Measurements from ENCODE around the gene PARP16. TPM values are rescaled to one million over a fixed set of nuclear protein-coding genes. Genes with fewer than 3 reads are reported as not detected.

The PARP16 gene
- polyA plus RNA-seq, 1 donor = 14.0 TPM

DNA sequence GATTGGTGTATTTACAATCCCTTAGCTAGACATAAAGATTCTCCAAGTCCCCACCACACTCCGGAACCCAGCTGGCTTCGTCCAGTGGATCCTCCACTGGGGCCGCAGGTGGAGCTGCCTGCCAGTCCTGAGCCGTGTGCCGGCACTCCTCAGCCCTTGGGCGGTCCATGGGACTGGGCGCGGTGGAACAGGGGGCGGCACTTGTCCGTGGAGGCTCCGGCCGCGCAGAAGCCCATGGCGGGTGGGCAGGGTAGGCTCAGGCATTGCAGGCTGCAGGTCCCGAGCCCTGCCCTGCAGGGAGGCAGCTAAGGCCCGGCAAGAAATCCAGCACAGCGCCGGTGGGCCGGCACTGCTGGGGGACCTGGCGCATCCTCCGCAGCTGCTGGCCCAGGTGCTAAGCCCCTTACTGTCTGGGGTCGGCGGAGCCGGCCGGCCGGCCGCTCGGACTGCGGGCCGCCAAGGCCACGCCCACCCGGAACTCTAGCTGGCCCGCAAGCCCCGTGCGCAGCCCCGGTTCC, 14.3 kb upstream of the PARP16 start:
- no peaks in the 10 kb centered on the region for H3K9me3 ChIP-seq (ENCODE audit: control insufficient read depth, low read depth, low read length)
- no CpG with 5 or more reads among the region's 36 CpGs for WGBS (ENCODE audit: insufficient coverage, low lambda C conversion rate)
- no peak overlapping the region for H3K4me3 ChIP-seq (ENCODE audit: low read length)
- H3K4me1 ChIP-seq (ENCODE audit: control insufficient read depth, insufficient read depth, low read length) = peaks cover 11% of the 10 kb centered on the region
- no peak for DNase-seq
- H3K27ac ChIP-seq (ENCODE audit: low read length) = no peak overlapping the region
- H3K27me3 ChIP-seq (ENCODE audit: control insufficient read depth, insufficient read depth, low read length) = no peaks in the 10 kb centered on the region
- H3K36me3 ChIP-seq (ENCODE audit: control insufficient read depth, insufficient read depth, low read length) = no peaks in the 10 kb centered on the region

DNA sequence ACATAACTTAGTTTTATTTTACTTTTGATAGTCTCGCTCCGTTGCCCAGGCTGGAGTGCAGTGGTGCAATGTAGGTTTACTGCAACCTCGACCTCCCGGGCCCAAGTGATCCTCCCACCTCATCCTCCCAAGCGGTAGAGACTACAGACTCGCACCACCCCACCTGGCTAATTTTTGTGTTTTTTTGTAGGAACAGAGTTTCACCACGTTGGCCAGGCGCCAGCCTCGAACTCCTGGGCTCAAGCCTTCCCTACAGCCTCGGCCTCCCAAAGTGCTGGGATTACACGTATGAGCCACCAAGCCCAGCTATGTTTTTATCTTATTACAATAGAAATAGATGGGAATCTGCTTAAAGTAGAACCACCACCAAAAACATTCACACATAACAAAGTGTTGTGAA, 12.0 kb upstream of the PARP16 start:
- 100% methylated on average over 1 of the region's 11 CpGs for WGBS (ENCODE audit: insufficient coverage, low lambda C conversion rate)
- Histone ChIP-seq H3K27ac (ENCODE audit: low read length) (no peak overlapping the region), H3K36me3 (ENCODE audit: control insufficient read depth, insufficient read depth, low read length) (no peaks in the 10 kb centered on the region), H3K9me3 (ENCODE audit: control insufficient read depth, low read depth, low read length) (no peaks in the 10 kb centered on the region), H3K27me3 (ENCODE audit: control insufficient read depth, insufficient read depth, low read length) (no peaks in the 10 kb centered on the region), H3K4me1 (ENCODE audit: control insufficient read depth, insufficient read depth, low read length) (peaks cover 4% of the 10 kb centered on the region), H3K4me3 (ENCODE audit: low read length) (no peak overlapping the region)
- DNase-seq = no peak

DNA sequence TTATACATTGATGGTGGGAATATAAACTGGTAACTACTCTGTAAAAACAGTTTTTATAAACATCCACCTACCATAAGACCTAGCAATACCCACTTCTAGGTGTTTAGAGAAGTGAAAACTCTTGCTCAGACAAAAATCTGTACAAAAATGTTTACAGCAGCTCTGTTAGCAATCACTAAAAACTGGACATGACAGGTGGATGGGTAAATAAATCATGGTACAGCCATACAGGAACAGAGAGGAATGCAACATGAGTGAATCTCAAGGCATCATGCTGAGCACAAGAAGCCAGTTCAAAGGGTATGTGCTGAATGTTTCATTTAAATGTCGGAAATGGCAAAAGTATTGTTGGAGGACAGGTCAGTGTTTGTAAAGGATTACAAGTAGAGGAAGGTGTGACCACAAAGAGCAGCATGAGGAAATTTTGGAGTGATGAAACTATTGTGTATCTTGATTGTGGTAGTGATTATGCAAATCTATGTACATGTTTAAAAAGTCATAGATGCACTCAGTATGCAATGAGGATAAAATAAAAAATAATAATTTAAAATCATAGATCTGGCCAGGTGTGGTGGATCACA, 6.3 kb upstream of the PARP16 start:
- DNase-seq = no peak
- WGBS (ENCODE audit: insufficient coverage, low lambda C conversion rate) = 67% methylated on average over 1 of the region's 1 CpG
- no peaks in the 10 kb centered on the region for H3K36me3 ChIP-seq (ENCODE audit: control insufficient read depth, insufficient read depth, low read length)
- H3K4me3 ChIP-seq (ENCODE audit: low read length) = no peak overlapping the region
- H3K27me3 ChIP-seq (ENCODE audit: control insufficient read depth, insufficient read depth, low read length) = no peaks in the 10 kb centered on the region
- no peaks in the 10 kb centered on the region for H3K9me3 ChIP-seq (ENCODE audit: control insufficient read depth, low read depth, low read length)
- H3K4me1 ChIP-seq (ENCODE audit: control insufficient read depth, insufficient read depth, low read length) = no peaks in the 10 kb centered on the region
- no peak overlapping the region for H3K27ac ChIP-seq (ENCODE audit: low read length)

DNA sequence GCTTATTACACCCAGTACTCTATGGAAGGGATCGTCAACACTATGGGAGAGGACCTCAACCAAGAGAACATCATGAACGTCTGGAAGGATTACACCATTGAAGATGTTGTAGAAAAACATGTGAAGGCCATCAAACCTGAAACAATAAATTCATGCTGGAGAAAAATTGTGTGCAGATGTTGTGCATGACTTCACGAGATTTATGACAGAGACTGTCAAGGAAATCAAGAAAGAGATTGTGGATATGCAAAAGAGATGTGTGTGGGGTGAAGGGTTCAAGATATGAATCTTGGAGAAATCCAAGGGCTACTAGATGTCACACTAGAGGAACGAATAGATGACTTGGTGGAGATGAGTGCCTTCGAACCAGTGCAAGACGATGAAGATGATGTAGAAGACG, 3.5 kb upstream of the PARP16 start:
- Histone ChIP-seq H3K27ac (ENCODE audit: low read length) (no peak overlapping the region), H3K36me3 (ENCODE audit: control insufficient read depth, insufficient read depth, low read length) (no peaks in the 10 kb centered on the region), H3K27me3 (ENCODE audit: control insufficient read depth, insufficient read depth, low read length) (no peaks in the 10 kb centered on the region), H3K4me1 (ENCODE audit: control insufficient read depth, insufficient read depth, low read length) (peaks cover 4% of the 10 kb centered on the region), H3K4me3 (ENCODE audit: low read length) (no peak overlapping the region), H3K9me3 (ENCODE audit: control insufficient read depth, low read depth, low read length) (no peaks in the 10 kb centered on the region)
- 97% methylated on average over 5 of the region's 7 CpGs for WGBS (ENCODE audit: insufficient coverage, low lambda C conversion rate)
- DNase-seq = no peak

- no peaks in the 10 kb centered on the region for H3K9me3 ChIP-seq (ENCODE audit: control insufficient read depth, low read depth, low read length)
- no peak overlapping the region for H3K27ac ChIP-seq (ENCODE audit: low read length)
- no peaks in the 10 kb centered on the region for H3K27me3 ChIP-seq (ENCODE audit: control insufficient read depth, insufficient read depth, low read length)
- DNase-seq = no peak
- no peaks in the 10 kb centered on the region for H3K36me3 ChIP-seq (ENCODE audit: control insufficient read depth, insufficient read depth, low read length)
- no peak overlapping the region for H3K4me3 ChIP-seq (ENCODE audit: low read length)
- 20% methylated on average over 1 of the region's 7 CpGs for WGBS (ENCODE audit: insufficient coverage, low lambda C conversion rate)
- H3K4me1 ChIP-seq (ENCODE audit: control insufficient read depth, insufficient read depth, low read length) = peaks cover 4% of the 10 kb centered on the region
Observed at GRCh38 chr15:65289261-65289854, 2.7 kb upstream of the PARP16 start.

- no peak overlapping the region for H3K4me3 ChIP-seq (ENCODE audit: low read length)
Observed at GRCh38 chr15:65287520-65287855, 805 bp upstream of the PARP16 start.

GRCh38 chr15:65286069-65286703, 497 bp downstream of the PARP16 start:
- H3K4me3 ChIP-seq (ENCODE audit: low read length) = peak overlapping the region; percentile 90
- no peaks in the 10 kb centered on the region for H3K9me3 ChIP-seq (ENCODE audit: control insufficient read depth, low read depth, low read length)
- H3K27ac ChIP-seq (ENCODE audit: low read length) = peak overlapping the region; percentile 91
- DNase-seq = peak; percentile 42 to 84
- no peaks in the 10 kb centered on the region for H3K36me3 ChIP-seq (ENCODE audit: control insufficient read depth, insufficient read depth, low read length)
- WGBS (ENCODE audit: insufficient coverage, low lambda C conversion rate) = no CpG with 5 or more reads among the region's 52 CpGs
- no peaks in the 10 kb centered on the region for H3K27me3 ChIP-seq (ENCODE audit: control insufficient read depth, insufficient read depth, low read length)
- peaks cover 4% of the 10 kb centered on the region for H3K4me1 ChIP-seq (ENCODE audit: control insufficient read depth, insufficient read depth, low read length)

More at GRCh38 chr15:65287520-65287855, 805 bp upstream of the PARP16 start:
- Histone ChIP-seq H3K4me1 (ENCODE audit: control insufficient read depth, insufficient read depth, low read length) (peaks cover 4% of the 10 kb centered on the region), H3K9me3 (ENCODE audit: control insufficient read depth, low read depth, low read length) (no peaks in the 10 kb centered on the region), H3K36me3 (ENCODE audit: control insufficient read depth, insufficient read depth, low read length) (no peaks in the 10 kb centered on the region), H3K27ac (ENCODE audit: low read length) (no peak overlapping the region), H3K27me3 (ENCODE audit: control insufficient read depth, insufficient read depth, low read length) (no peaks in the 10 kb centered on the region)
- no peak for DNase-seq
- WGBS (ENCODE audit: insufficient coverage, low lambda C conversion rate) = no CpG with 5 or more reads among the region's 3 CpGs

DNA sequence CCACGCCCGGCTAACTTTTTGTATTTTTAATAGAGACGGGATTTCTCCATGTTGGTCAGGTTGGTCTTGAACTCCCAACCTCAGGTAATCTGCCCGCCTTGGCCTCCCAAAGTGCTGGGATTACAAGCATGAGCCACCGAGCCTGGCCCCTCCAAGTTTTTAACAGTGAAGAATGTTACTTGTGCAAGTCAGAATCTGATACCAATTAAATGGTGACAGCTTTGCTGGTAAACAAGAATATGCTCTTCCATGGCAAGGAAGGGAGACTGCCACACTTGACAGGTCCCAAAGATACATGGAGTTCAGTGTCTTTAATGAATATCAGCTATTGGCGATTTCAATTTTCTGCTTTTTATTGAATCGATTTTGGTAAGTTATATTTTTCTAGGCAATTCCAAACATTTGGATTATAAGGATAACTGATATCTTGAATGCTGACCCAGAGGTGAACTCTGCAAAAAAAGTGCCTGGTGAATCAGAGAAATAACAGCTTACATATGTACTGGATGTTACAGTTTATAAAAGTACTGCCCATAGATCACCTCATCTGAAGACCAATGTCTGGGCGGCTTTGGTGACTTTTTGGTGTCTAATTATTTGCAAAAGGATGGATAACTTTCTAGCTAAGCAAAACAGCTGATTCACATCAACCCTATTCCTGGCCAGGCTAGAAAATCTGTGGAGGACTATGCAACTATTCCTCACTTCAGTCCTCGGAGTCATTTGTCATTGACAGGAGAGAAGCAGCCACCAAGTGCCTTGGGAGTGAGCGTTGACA, 1.2 kb downstream of the PARP16 start:
- Histone ChIP-seq H3K4me1 (ENCODE audit: control insufficient read depth, insufficient read depth, low read length) (peaks cover 4% of the 10 kb centered on the region), H3K27me3 (ENCODE audit: control insufficient read depth, insufficient read depth, low read length) (no peaks in the 10 kb centered on the region), H3K4me3 (ENCODE audit: low read length) (peak overlapping the region; percentile 90), H3K9me3 (ENCODE audit: control insufficient read depth, low read depth, low read length) (no peaks in the 10 kb centered on the region), H3K27ac (ENCODE audit: low read length) (peak overlapping the region; percentile 91), H3K36me3 (ENCODE audit: control insufficient read depth, insufficient read depth, low read length) (no peaks in the 10 kb centered on the region)
- no peak for DNase-seq
- WGBS (ENCODE audit: insufficient coverage, low lambda C conversion rate) = no CpG with 5 or more reads among the region's 10 CpGs

- H3K4me1 ChIP-seq (ENCODE audit: control insufficient read depth, insufficient read depth, low read length) = peaks cover 6% of the 10 kb centered on the region
- no peaks in the 10 kb centered on the region for H3K36me3 ChIP-seq (ENCODE audit: control insufficient read depth, insufficient read depth, low read length)
- no peak overlapping the region for H3K27ac ChIP-seq (ENCODE audit: low read length)
- no peak overlapping the region for H3K4me3 ChIP-seq (ENCODE audit: low read length)
- H3K27me3 ChIP-seq (ENCODE audit: control insufficient read depth, insufficient read depth, low read length) = no peaks in the 10 kb centered on the region
- H3K9me3 ChIP-seq (ENCODE audit: control insufficient read depth, low read depth, low read length) = no peaks in the 10 kb centered on the region
- WGBS (ENCODE audit: insufficient coverage, low lambda C conversion rate) = no CpG with 5 or more reads among the region's 1 CpG
- DNase-seq = no peak
Observed at GRCh38 chr15:65278480-65278879, 8.2 kb downstream of the PARP16 start.

GRCh38 chr15:65277015-65277414, 9.7 kb downstream of the PARP16 start:
- Histone ChIP-seq H3K4me1 (ENCODE audit: control insufficient read depth, insufficient read depth, low read length) (peaks cover 6% of the 10 kb centered on the region), H3K27ac (ENCODE audit: low read length) (no peak overlapping the region), H3K9me3 (ENCODE audit: control insufficient read depth, low read depth, low read length) (no peaks in the 10 kb centered on the region), H3K4me3 (ENCODE audit: low read length) (no peak overlapping the region), H3K27me3 (ENCODE audit: control insufficient read depth, insufficient read depth, low read length) (no peaks in the 10 kb centered on the region), H3K36me3 (ENCODE audit: control insufficient read depth, insufficient read depth, low read length) (no peaks in the 10 kb centered on the region)
- WGBS (ENCODE audit: insufficient coverage, low lambda C conversion rate) = no CpG with 5 or more reads among the region's 1 CpG
- DNase-seq = no peak

Data from large intestine (tissue), 3 donors.